Lower leg skin (tissue), 4 donors: ENCODE data around the gene BAD. TPM values are rescaled to one million over a fixed set of nuclear protein-coding genes. Genes with fewer than 3 reads are reported as not detected.

Experiments used
- DNase-seq, 2 donors: peaks; one replicate each; pipeline ENCODE4 v3.0.0-alpha.2; 2019; ENCODE audit warnings: low spot score in 2 of 2
- H3K4me3 ChIP-seq: fragments of 200-600 bp; sonication (generic); 2 replicates; pipeline ENCODE4 v1.5.1; 2017; ENCODE audit warnings: mild to moderate bottlenecking, low read depth; ENCODE audit not compliant: poor library complexity, severe bottlenecking
- POLR2A ChIP-seq, 2 donors: fragments of 450-650 bp; IDR thresholded peaks; one replicate each; pipeline ENCODE4 v1.6.1; 2016 to 2017; ENCODE audit warnings: antibody characterized with exemption in 2 of 2, mild to moderate bottlenecking in 1 of 2, moderate library complexity in 1 of 2
- WGBS, 2 donors: methylation state at CpG; one replicate each; pipeline ENCODE4 v1.1.5; 2018; 5-methylcytosine and 5-hydroxymethylcytosine counted together
- intact Hi-C: fragments of 100-400 bp; cut with DNase I; formaldehyde crosslinking; loops from one replicate; pipeline ENCODE4 v1.15.0; 2023; ENCODE audit warnings: low total_unique reads
- total RNA-seq, 4 donors: library from RNA; depleted of rRNA; stranded (reverse); fragments of >200 nt; gene quantifications; one replicate each; pipeline ENCODE4 v1.1.0, GENCODE V29; 2016
- TF ChIP-seq, protein P1 (sequence below), 3 donors: fragments of 450-650 bp; IDR thresholded peaks; one replicate each; pipeline ENCODE4 v1.5.1; 2016; ENCODE audit warnings: antibody characterized with exemption in 3 of 3, mild to moderate bottlenecking in 3 of 3, moderate library complexity in 2 of 3

Gene BAD
- total RNA-seq, 4 donors from 2014 or later = 65.9 to 99.7 (median 89.4) TPM

DNA sequence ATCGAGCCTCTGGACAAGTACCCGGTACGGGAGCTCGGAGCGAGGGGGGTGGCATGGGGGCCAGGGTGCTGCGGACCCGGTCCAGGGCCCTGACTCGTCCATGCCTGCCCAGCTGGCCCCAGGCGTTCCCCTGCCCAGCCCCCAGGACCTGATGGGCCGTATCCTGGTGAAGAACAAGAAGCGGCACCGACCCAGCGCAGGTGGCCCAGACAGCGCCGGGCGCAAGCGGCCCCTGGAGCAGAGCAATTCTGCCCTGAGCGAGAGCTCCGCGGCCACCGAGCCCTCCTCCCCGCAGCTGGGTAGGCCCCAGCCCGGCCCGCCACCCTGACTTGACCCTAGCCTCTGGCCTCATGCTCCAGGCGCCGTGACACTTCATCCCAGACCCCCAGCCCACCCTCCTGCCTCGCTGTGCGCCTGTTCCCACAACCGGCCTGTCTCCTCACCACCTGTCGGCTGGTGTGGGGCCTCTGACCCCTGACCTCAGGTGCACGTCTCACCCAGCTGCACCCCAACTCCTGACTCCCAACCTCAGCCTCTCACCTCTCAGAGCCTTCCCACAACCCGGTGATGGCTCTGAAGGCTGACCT is 25.4 kb downstream of the BAD start:
- DNase-seq = no peak
- 92 to 93% methylated on average over 30 to 32 of the region's 32 CpGs for WGBS, 2 donors
- no peak overlapping the region for H3K4me3 ChIP-seq
- no peak for TF ChIP-seq POLR2A (IDR thresholded peaks at IDR 0.05)
- intact Hi-C loops = no loop called here

- 88 to 91% methylated on average over 24 of the region's 24 CpGs for WGBS, 2 donors
- TF ChIP-seq, protein P1, sequence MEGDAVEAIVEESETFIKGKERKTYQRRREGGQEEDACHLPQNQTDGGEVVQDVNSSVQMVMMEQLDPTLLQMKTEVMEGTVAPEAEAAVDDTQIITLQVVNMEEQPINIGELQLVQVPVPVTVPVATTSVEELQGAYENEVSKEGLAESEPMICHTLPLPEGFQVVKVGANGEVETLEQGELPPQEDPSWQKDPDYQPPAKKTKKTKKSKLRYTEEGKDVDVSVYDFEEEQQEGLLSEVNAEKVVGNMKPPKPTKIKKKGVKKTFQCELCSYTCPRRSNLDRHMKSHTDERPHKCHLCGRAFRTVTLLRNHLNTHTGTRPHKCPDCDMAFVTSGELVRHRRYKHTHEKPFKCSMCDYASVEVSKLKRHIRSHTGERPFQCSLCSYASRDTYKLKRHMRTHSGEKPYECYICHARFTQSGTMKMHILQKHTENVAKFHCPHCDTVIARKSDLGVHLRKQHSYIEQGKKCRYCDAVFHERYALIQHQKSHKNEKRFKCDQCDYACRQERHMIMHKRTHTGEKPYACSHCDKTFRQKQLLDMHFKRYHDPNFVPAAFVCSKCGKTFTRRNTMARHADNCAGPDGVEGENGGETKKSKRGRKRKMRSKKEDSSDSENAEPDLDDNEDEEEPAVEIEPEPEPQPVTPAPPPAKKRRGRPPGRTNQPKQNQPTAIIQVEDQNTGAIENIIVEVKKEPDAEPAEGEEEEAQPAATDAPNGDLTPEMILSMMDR (IDR thresholded peaks at IDR 0.05) = no peak
- no peak for TF ChIP-seq POLR2A (IDR thresholded peaks at IDR 0.05)
- no peak for DNase-seq
- H3K4me3 ChIP-seq = no peak overlapping the region
- intact Hi-C loops = no loop called here
Measured at GRCh38 chr11:64258356-64258755, 26.1 kb downstream of the BAD start.

GRCh38 chr11:64256300-64256699 is 28.2 kb downstream of the BAD start:
- intact Hi-C loops = no loop called here
- no peak for TF ChIP-seq POLR2A (IDR thresholded peaks at IDR 0.05)
- TF ChIP-seq, protein P1 (IDR thresholded peaks at IDR 0.05) = no peak
- no peak for DNase-seq
- no peak overlapping the region for H3K4me3 ChIP-seq
- WGBS, 2 donors = 76 to 85% methylated on average over 15 of the region's 15 CpGs

GRCh38 chr11:64255135-64256128 is 29.0 kb downstream of the BAD start:
- no peak for DNase-seq
- TF ChIP-seq, protein P1 (IDR thresholded peaks at IDR 0.05) = no peak
- TF ChIP-seq POLR2A (IDR thresholded peaks at IDR 0.05) = no peak
- 85 to 90% methylated on average over 34 to 35 of the region's 35 CpGs for WGBS, 2 donors
- intact Hi-C loops = no loop called here
- no peak overlapping the region for H3K4me3 ChIP-seq

DNA sequence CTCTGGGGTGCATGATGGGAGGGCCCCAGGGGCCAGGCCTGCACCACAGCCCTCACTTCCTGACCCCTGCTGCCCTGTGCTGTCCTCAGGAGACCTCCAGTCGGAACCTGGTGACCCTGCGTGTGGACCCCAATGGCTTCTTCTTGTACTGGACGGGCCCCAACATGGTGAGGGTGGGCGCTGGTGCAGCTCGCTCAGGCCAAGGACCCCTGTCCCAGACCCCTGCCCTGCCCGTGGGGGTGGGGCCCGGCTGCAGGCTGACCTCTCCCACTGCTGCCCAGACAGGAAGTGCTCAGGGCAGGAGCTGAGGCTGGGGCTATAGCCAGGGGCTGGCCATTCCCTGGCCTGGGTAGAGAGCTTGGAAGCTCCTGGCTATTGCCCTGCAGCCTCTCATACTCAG is 30.1 kb downstream of the BAD start:
- 85 to 95% methylated on average over 4 to 7 of the region's 7 CpGs for WGBS, 2 donors
- intact Hi-C loops = no loop called here
- TF ChIP-seq, protein P1 (IDR thresholded peaks at IDR 0.05) = no peak
- TF ChIP-seq POLR2A (IDR thresholded peaks at IDR 0.05) = no peak
- H3K4me3 ChIP-seq = no peak overlapping the region
- DNase-seq = no peak

- TF ChIP-seq, protein P1 (IDR thresholded peaks at IDR 0.05) = no peak
- TF ChIP-seq POLR2A (IDR thresholded peaks at IDR 0.05) = no peak
- H3K4me3 ChIP-seq = no peak overlapping the region
- 43 to 46% methylated on average over 5 of the region's 5 CpGs for WGBS, 2 donors
- DNase-seq = no peak
- intact Hi-C loops = no loop called here
Measured at GRCh38 chr11:64253481-64253880, 31.0 kb downstream of the BAD start.
